Measurements from ENCODE around the gene PDE10A.
"Not testable (repeated sequence)": the region's sequence is repeated elsewhere in the genome, so short reads cannot be mapped to it uniquely, and the experiment has no call there.

PDE10A gene

DNA sequence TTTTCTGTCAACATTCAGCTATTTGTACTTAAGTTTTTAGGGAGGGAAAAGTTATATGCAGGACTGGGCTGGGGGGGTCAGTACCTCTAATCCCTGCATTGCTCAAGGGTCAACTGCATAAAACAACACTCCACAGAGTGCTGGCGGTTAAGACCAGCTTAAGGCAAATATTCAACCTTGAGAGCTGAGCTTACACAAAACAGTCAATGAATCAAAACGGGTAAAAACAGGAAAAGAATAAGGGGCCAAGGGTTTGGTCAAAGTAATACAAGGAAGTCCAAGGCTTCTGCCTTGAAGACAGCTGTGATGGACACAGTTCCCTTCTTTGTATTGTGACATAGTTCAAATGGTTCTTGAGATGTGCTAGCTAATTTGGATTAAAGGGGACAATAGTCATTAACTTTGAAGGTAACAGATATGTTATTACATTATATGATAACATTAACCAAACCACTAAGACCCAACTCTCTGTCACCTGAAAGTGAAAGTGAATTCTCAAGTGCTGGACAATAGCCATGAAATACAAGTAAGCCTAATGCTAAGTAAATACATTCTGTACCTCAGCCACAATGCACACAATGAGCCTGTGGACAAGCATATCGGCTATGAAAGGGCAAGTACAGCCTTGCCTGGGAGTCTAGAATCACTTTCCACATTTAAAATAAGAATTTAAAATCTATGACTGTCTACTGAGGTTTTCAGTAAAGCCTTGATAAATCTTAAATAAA, 106.8 kb downstream of the PDE10A start:
- no peak for DNase-seq (ENCODE audit: low read depth in 3 of 3, low spot score in 1 of 3)

DNA sequence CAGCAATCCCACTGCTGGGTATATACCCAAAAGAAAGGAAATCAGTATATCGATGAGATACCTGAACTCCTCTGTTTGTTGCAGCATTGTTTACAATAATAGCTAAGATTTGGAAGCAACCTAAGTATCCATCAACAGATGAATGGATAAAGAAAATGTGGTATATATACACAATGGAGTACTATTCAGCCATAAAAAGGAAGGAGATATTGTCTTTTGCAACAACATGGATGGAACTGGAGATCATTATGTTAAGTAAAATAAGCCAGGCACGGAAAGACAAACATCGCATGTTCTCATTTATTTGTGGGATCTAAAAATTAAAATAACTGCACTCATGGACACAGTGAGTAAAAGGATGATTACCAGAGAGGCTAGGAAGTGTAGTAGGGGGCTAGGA, 108.4 kb downstream of the PDE10A start:
- not testable (repeated sequence) for DNase-seq (ENCODE audit: low read depth in 3 of 3, low spot score in 1 of 3)

- DNase-seq (ENCODE audit: low read depth in 3 of 3, low spot score in 1 of 3), result no peak
Measured at GRCh38 chr6:165552248-165552736, 110.7 kb downstream of the PDE10A start.

- no peak for DNase-seq (ENCODE audit: low read depth in 3 of 3, low spot score in 1 of 3)
Measured at GRCh38 chr6:165551828-165552227, 111.2 kb downstream of the PDE10A start.

DNA sequence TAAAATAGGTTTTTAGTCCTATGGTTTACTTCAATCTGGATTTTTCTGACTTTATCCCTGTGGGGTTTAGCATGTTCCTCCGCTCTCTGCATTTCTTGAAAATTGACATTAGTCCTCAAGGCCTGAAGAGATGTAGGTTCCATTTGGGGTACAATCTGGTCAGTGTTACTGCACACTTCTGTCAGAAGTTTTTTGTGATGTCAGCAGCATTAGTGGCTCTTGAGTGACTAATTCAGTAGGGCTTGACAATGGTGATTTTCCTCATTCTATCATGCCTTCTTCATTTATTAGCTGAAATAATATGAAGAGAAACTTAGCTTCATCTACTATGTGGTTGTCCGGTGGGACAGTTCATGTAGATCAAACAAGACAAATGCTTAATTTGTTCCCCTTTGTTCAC, 114.6 kb downstream of the PDE10A start:
- no peak for DNase-seq (ENCODE audit: low read depth in 3 of 3, low spot score in 1 of 3)

DNA sequence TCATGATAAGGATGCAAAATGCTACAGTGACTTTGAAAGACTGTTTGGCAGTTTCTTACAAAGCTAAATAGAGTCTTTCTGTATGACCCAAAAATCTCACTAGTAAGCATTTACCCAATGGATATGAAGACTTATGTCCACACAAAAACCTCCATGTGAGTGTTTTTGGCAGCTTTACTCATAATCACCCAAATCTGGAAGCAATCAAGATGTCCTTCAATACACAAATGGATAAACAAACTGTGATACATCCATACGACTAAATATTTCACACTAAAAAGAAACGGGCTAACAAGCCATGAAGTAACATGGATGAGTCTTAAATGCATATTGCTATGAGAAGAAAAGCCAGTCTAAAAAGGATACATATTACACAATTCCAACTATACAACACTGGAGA, 117.2 kb downstream of the PDE10A start:
- DNase-seq (ENCODE audit: low read depth in 3 of 3, low spot score in 1 of 3), result no peak

DNA sequence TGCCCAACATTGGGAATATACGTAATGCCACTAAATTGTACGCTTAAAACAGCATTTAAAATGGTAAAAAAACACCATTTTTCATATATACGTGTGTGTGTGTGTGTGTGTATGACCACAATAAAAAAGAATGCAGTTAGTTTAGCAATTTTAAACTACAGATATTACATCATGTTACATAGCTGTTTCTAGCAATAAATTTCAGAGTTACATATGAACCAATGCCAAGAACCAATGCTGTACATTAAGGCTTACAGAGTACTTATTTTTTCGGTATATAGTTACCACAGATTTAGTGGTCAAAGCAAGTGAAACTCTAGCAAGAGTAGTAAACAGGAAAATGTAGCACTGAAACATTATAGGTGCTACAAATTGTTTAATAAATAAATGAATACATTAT, 119.3 kb downstream of the PDE10A start:
- no peak for DNase-seq (ENCODE audit: low read depth in 3 of 3, low spot score in 1 of 3)

- DNase-seq (ENCODE audit: low read depth in 3 of 3, low spot score in 1 of 3), result no peak
Measured at GRCh38 chr6:165536911-165537310, 126.1 kb downstream of the PDE10A start.

GRCh38 chr6:165519316-165519715, 143.7 kb downstream of the PDE10A start:
- DNase-seq (ENCODE audit: low read depth in 3 of 3, low spot score in 1 of 3), result no peak

- no peak for DNase-seq (ENCODE audit: low read depth in 3 of 3, low spot score in 1 of 3)
Measured at GRCh38 chr6:165515963-165516624, 146.9 kb downstream of the PDE10A start.

DNA sequence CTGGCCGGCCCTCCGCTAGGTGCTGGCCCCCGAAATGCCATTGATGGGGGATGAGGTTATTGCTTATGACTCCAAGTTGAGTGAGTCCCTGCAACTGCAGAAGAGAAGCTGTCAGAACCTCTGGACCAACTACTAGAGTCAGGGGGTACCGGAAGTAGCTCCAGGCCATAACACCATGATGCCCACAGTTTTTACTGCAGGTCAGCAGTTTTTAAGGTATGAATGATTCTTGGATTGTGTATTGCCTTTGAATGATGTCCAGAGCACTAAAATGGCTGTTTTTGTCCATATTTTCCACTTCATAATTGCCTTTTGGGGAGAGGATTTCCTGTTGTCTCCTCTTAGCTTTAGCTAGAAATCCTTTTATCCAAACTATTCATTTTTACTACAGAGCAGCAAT, 148.4 kb downstream of the PDE10A start:
- no peak for DNase-seq (ENCODE audit: low read depth in 3 of 3, low spot score in 1 of 3)

- DNase-seq (ENCODE audit: low read depth in 3 of 3, low spot score in 1 of 3), result no peak
Measured at GRCh38 chr6:165511807-165512206, 151.2 kb downstream of the PDE10A start.

GRCh38 chr6:165508321-165508869, 154.6 kb downstream of the PDE10A start:
- DNase-seq (ENCODE audit: low read depth in 3 of 3, low spot score in 1 of 3), result no peak

- DNase-seq (ENCODE audit: low read depth in 3 of 3, low spot score in 1 of 3), result no peak
Measured at GRCh38 chr6:165506657-165507056, 156.4 kb downstream of the PDE10A start.

DNA sequence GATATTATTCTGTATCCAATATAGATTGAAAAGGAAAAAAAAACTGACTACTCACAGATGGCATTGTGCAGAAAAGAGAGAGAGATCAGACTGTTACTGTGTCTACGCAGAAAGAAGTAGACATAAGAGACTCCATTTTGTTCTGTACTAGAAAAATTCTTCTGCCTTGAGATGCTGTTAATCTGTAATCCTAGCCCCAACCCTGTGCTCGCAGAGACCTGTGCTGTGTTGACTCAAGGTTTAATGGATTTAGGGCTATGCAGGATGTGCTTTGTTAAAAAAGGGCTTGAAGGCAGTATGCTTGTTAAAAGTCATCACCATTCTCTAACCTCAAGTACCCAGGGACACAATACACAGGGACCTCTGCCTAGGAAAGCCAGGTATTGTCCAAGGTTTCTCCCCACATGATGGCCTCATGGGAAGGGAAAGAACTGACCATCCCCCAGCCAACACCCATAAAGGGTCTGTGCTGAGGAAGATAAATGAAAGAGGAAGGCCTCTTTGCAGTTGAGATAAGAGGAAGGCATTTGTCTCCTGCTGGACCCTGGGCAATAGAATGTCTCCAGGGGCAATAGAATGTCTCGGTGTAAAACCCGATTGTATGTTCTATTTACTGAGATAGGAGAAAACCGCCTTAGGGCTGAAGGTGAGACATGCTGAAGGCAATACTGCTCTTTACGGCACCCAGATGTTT, 162.7 kb downstream of the PDE10A start:
- DNase-seq (ENCODE audit: low read depth in 3 of 3, low spot score in 1 of 3), result not testable (repeated sequence)

GRCh38 chr6:165497472-165497871, 165.6 kb downstream of the PDE10A start:
- DNase-seq (ENCODE audit: low read depth in 3 of 3, low spot score in 1 of 3), result no peak

- DNase-seq (ENCODE audit: low read depth in 3 of 3, low spot score in 1 of 3), result no peak
Measured at GRCh38 chr6:165488624-165489295, 174.3 kb downstream of the PDE10A start.

GRCh38 chr6:165487950-165488349, 175.1 kb downstream of the PDE10A start:
- no peak for DNase-seq (ENCODE audit: low read depth in 3 of 3, low spot score in 1 of 3)

GRCh38 chr6:165487347-165487746, 175.7 kb downstream of the PDE10A start:
- no peak for DNase-seq (ENCODE audit: low read depth in 3 of 3, low spot score in 1 of 3)

DNA sequence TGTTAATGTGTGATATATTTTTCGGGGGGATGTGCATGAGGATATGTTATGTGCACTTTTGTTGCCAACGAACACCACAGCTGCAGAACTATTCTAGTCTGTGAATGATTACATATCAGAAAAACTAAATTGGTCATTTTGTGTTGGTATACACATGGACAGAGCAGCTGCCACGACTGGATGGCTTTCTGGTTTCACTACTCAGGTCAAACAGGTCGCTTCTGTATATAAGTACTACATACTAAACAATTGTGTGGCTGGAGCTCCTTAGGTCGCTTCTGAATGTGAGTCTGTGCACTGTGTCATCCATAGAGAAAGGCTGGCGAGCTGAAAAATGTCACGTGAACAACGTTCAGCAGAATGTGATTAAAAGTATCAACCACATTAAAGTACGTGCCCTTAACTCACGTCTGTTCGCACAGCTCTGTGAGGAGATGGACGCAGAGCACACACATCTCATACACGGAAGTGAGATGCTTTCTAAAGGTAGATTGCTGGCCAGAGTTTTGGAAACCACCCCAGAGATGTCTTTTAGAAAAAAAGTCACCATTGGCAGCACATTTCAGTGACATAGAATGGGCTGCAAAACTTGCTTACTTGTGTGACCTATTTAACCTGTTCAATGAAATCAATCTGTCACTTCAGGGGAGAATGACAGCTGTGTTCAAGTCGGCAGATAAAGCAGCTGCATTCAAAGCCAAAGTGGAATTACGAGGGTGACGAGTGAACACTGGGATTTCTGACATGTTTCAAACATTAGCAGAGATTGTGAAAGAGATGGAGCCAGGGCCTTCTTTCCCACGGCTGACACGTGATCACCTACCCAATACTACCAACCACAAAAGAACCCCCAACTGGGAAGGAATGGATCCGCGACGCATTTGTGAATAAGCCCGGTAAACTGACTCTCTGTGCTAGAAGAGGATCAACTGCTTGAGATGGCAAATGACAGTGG, 176.6 kb downstream of the PDE10A start:
- no peak for DNase-seq (ENCODE audit: low read depth in 3 of 3, low spot score in 1 of 3)
